VCaP (cell line): ENCODE results near the gene INTS4.
"Not testable (repeated sequence)": the region's sequence is repeated elsewhere in the genome, so short reads cannot be mapped to it uniquely, and the experiment has no call there.

Source experiments
- H3K27ac ChIP-seq: fragments of 450-650 bp; 2 replicates; pipeline ENCODE4 v1.5.1; 2017
- TF ChIP-seq, protein P1 (sequence below): fragments of 450-650 bp; conservative IDR thresholded peaks from 2 replicates; pipeline ENCODE4 v1.5.1; 2017; ENCODE audit warnings: mild to moderate bottlenecking, moderate library complexity

Gene INTS4

DNA sequence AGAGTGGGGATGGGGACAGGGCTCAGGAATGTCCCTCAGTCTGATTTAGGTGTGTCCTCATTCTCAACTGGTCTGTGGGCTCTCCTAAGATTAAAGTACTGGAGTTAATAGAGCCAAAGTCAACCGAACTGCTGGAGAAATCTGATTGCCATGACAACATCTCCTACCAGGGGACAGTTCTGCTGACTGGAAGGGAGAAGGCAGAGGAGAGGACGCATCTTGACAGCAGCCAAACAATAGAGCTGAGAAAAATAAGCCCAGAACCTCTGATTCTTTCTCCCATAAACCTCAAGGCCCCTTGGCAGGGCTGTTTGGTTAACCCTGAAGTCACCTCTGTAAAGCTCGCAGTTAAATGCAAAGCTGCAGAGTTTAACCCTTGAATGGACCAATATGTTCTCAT lies 25.8 kb upstream of the INTS4 start:
- H3K27ac ChIP-seq, result peak overlapping the region; percentile 21; the same call in 1 of the 2 replicates
- TF ChIP-seq, protein P1, sequence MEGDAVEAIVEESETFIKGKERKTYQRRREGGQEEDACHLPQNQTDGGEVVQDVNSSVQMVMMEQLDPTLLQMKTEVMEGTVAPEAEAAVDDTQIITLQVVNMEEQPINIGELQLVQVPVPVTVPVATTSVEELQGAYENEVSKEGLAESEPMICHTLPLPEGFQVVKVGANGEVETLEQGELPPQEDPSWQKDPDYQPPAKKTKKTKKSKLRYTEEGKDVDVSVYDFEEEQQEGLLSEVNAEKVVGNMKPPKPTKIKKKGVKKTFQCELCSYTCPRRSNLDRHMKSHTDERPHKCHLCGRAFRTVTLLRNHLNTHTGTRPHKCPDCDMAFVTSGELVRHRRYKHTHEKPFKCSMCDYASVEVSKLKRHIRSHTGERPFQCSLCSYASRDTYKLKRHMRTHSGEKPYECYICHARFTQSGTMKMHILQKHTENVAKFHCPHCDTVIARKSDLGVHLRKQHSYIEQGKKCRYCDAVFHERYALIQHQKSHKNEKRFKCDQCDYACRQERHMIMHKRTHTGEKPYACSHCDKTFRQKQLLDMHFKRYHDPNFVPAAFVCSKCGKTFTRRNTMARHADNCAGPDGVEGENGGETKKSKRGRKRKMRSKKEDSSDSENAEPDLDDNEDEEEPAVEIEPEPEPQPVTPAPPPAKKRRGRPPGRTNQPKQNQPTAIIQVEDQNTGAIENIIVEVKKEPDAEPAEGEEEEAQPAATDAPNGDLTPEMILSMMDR, result no peak

DNA sequence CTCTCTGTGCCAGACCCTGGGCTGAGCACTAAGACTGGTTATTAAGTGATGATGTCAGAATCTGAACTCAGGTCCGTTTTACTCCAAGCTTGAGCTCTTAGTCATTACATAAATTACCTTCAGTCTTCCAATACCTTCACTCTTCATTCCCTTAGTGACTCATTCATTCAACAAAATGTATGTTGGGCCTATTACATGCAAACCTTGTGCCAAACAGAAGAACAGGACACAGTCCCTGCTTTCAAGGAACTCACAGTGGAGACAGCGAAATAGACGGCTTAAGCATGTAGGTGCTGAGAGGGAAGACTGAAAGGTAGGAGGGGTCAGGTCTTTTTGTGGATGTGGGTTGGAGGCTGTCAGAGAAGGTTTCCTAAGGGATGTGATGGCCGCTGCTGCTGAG lies 25.3 kb upstream of the INTS4 start:
- peak overlapping the region; percentile 21; the same call in 1 of the 2 replicates for H3K27ac ChIP-seq
- TF ChIP-seq, protein P1, result no peak

DNA sequence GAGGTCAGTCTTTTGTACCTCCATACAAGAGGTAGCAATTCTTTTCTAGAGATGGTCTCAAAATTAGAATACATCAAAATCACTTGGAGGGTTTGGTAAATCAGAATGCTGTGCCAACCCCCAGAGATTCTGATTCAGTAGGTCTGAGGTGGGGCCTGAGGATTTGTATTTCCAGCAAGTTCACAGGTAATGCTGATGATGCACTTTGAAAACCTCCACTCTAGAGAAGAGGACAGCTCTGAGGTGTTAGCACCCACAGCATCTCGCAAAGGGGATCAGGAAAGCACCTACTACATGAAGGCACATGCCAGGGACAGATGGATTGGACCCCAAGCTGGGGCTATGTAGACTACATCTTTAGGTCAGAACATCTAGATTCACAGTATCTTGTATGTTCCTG lies 21.4 kb upstream of the INTS4 start:
- no peak overlapping the region for H3K27ac ChIP-seq

DNA sequence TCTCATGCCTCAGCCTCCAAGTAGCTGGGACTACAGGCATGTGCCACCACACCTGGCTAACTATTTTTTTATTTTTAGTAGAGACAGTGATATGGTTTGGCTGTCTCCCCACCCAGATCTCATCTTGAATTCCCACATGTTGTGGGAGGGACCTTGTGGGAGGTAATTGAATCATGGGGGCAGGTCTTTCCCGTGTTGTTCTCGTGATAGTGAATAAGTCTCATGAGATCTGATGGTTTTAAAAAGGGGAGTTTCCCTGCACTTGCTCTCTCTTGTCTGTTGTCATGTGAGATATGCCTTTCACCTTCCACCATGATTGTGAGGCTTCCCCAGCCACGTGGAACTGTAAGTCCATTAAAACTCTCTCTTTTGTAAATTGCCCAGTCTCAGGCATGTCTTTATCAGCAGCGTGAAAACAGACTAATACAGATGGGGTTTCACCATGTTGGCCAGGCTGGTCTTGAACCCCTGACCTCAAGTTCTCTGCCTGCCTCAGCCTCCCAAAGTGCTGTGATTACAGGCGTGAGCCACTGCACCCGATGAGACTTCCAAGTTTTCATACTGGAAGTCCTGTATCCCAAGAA lies 20.6 kb upstream of the INTS4 start:
- H3K27ac ChIP-seq, result not testable (repeated sequence)

More for the DNA sequence above, 21.4 kb upstream of the INTS4 start:
- TF ChIP-seq, protein P1, result no peak

DNA sequence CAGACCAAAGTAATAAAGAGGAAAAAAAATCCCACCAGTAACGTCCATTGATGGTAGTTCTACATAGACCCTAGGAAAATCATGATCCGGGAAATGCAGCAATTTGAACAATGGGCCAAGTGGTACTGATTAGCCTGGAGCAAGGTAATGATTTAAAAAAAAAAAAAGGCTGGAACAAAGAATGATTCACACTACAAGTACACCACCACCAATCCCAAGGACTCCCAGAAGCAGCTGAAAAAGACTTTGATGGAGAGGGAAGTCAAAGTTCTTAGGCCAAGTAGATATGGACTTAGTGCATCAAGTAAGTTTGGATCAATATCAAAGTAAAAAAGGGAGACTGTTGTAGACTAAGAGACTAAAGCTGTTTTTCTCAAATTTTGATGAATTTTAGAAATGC lies 16.8 kb upstream of the INTS4 start:
- no peak overlapping the region for H3K27ac ChIP-seq
- TF ChIP-seq, protein P1, result no peak

DNA sequence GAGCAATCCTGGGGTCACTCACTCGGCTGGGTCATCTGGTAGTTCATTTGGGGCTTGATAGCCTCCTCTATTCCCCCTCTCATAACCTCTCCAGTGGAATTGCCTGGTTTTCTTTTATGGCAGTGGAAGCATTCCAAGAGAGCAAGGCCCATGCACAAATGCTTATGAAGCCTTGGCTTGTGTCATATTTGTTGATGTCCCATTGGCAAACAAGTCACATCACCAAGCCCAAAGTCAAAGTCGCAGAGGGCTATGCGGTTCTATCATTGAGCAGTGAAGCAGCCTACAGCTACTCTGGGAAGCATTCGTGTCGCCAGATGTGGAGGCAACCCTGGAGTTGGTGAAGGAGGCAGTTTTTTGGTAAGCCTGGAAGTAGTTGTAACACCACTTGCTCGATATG lies 16.3 kb upstream of the INTS4 start:
- no peak overlapping the region for H3K27ac ChIP-seq
- TF ChIP-seq, protein P1, result no peak

DNA sequence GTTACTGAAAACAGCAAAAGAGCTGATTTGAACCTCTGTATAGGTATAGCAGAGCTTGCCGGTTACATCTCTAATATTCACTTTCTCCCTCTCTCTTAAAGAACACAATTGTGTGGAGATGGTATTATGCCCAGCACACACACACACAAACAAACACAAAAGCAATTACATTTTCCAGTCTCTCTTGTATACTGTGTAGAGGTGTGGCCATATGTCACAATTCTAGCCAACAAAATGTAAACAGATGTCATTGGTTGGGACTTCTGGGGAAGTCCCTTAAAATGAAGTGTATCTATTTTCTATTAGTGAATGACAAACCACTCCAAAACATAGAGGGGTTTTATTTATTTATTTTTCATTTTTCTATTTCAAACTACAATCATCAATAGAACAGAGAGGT lies 15.8 kb upstream of the INTS4 start:
- no peak overlapping the region for H3K27ac ChIP-seq
- TF ChIP-seq, protein P1, result no peak

DNA sequence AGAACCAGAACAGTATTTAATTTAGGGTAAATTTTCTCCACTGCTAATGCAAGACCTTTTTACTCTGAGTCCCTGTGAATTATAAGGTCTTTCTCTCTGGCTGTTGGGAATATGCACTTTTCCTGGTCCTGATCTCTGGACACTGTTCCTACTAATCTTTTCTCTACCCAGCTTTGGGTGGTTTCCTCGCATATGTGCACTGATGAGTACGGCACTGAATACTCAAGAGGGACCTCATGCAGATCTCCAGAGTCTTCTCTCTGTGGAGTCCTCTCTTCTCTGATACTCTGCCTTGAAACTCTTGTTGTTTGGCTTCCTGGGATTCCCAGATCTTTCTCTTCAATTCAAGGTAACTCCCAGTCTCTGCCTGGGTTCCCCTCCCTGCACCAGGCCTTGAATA lies 14.6 kb upstream of the INTS4 start:
- H3K27ac ChIP-seq, result no peak overlapping the region
- TF ChIP-seq, protein P1, result no peak
